K562 (cell line): ENCODE results near the gene CCP110. TPM values are rescaled to one million over a fixed set of nuclear protein-coding genes. Genes with fewer than 3 reads are reported as not detected.

ENCODE experiments used
- ATAC-seq: fragments of 200-7000 bp; cut with Tn5 transposase; 3 replicates; pipeline ENCODE4 v1.9.1; 2020; ENCODE audit warnings: moderate library complexity
- BruUV-seq: library from RNA; stranded (reverse); fragments of 400-500 nt; replicated peaks from 2 replicates; lab custom pipeline; 2021; lab: Mats Ljungman, UMichigan
- CTCF ChIA-PET: fragments of 300-600 bp; formaldehyde crosslinking; extraction: SDS; loops from one replicate; lab custom pipeline; 2021; ENCODE audit warnings: low intra/inter-chr PET ratio; lab: Yijun Ruan, JAX
- POLR2A ChIA-PET: fragments of 300-600, 350-650 bp; sonication (Branson Sonifier 250); formaldehyde crosslinking; extraction: SDS; loops from one replicate; lab custom pipeline; 2021; ENCODE audit warnings: antibody characterized with exemption, inconsistent platforms; lab: Yijun Ruan, JAX
- DNase-seq, 4 experiments: peaks; one replicate each; pipeline versions ENCODE4 v3.0.0 to v3.0.0-alpha.2; 2011 to 2018; ENCODE audit warnings: low spot score in 3 of 4, mixed read lengths in 3 of 4; ENCODE audit errors: extremely low read depth in 1 of 4
- FAIRE-seq: peaks from 2 replicates; lab custom pipeline; 2011; peaks lifted over from hg19 to GRCh38; lab: Jason Lieb, UNC
- H2AFZ ChIP-seq: 2 replicates; pipeline ENCODE4 v1.6.0; 2011; ENCODE audit warnings: low read depth, low read length, control low read depth, inconsistent platforms
- H3K27ac ChIP-seq: fragments of 200-600 bp; 3 replicates; pipeline ENCODE4 v1.8.0; 2011; ENCODE audit warnings: low read depth, mild to moderate bottlenecking, control low read depth, inconsistent platforms, low read length, moderate library complexity, mixed read lengths; ENCODE audit errors: extremely low read depth
- H3K27me3 ChIP-seq, 2 experiments: fragments of 300-600 bp in 1 of 2; 2 replicates in 1 of 2; 3 replicates in 1 of 2; pipeline versions ENCODE4 v1.6.0 to v1.8.0; 2011; ENCODE audit warnings: inconsistent platforms in 2 of 2, low read length in 2 of 2, mild to moderate bottlenecking in 1 of 2, mixed read lengths in 1 of 2, moderate library complexity in 1 of 2; ENCODE audit not compliant: control insufficient read depth in 2 of 2, insufficient read depth in 2 of 2
- H3K36me3 ChIP-seq: fragments of 300-600 bp; 3 replicates; pipeline ENCODE4 v1.8.0; 2011; ENCODE audit warnings: mild to moderate bottlenecking, low read length, inconsistent platforms; ENCODE audit not compliant: control insufficient read depth, insufficient read depth
- H3K4me1 ChIP-seq, 2 experiments: fragments of 200-600 bp in 1 of 2; replicated peaks in 1 of 2; 2 replicates in 1 of 2; 3 replicates in 1 of 2; pipeline versions ENCODE4 v1.5.1 to v1.8.0; 2011; ENCODE audit warnings: inconsistent platforms in 2 of 2, low read length in 2 of 2, mild to moderate bottlenecking in 1 of 2, mixed read lengths in 1 of 2, moderate library complexity in 1 of 2; ENCODE audit not compliant: control insufficient read depth in 2 of 2, insufficient read depth in 2 of 2
- H3K4me2 ChIP-seq: 2 replicates; pipeline ENCODE4 v1.6.1; 2011; ENCODE audit warnings: low read length, control low read depth, inconsistent platforms, mixed read lengths; ENCODE audit not compliant: insufficient read depth
- H3K4me3 ChIP-seq: fragments of 200-600 bp; sonication (generic), shearing (Covaris generic); 2 replicates; pipeline ENCODE4 v1.5.1; 2016; ENCODE audit warnings: control low read depth, inconsistent platforms
- H3K79me2 ChIP-seq: fragments of 200-600 bp; 3 replicates; pipeline ENCODE4 v1.8.0; 2011; ENCODE audit warnings: low read length, inconsistent platforms; ENCODE audit not compliant: control insufficient read depth, insufficient read depth
- H3K9ac ChIP-seq, 2 experiments: 2 replicates each; pipeline versions ENCODE4 v1.6.0 to v1.6.1; 2011; ENCODE audit warnings: low read depth in 2 of 2, low read length in 2 of 2, control low read depth in 1 of 2, inconsistent platforms in 1 of 2, mild to moderate bottlenecking in 1 of 2, mixed read lengths in 1 of 2; ENCODE audit not compliant: insufficient read depth in 1 of 2
- H3K9me1 ChIP-seq: one replicate; pipeline ENCODE4 v1.6.0; 2011; ENCODE audit warnings: inconsistent platforms, mild to moderate bottlenecking, low read length, moderate library complexity; ENCODE audit not compliant: control insufficient read depth, insufficient read depth
- H3K9me3 ChIP-seq: replicated peaks from 2 replicates; pipeline ENCODE4 v1.5.1; 2011; ENCODE audit warnings: low read depth, low read length, inconsistent platforms; ENCODE audit not compliant: control insufficient read depth, insufficient read depth
- H4K20me1 ChIP-seq: replicated peaks from 2 replicates; pipeline ENCODE4 v1.6.1; 2011; ENCODE audit warnings: low read length, inconsistent platforms, mixed read lengths; ENCODE audit not compliant: control insufficient read depth, insufficient read depth
- C11orf30 ChIP-seq: fragments of 450-650 bp; IDR thresholded peaks from 2 replicates; pipeline ENCODE4 v1.6.1; 2016; ENCODE audit warnings: low read depth, mild to moderate bottlenecking
- CREB5 ChIP-seq: fragments of 250-450 bp; sonication (Bioruptor Pico); IDR thresholded peaks from 2 replicates; pipeline ENCODE4 v1.5.0; 2020; ENCODE audit warnings: mild to moderate bottlenecking
- DIDO1 ChIP-seq: fragments of 450-650 bp; IDR thresholded peaks from 2 replicates; pipeline ENCODE4 v1.6.1; 2016; ENCODE audit warnings: low read depth, missing biosample characterization, missing genetic modification characterization
- KDM5B ChIP-seq: fragments of 200-600 bp; sonication (generic); IDR thresholded peaks from 2 replicates; pipeline ENCODE4 v1.6.1; 2012; ENCODE audit warnings: low read depth, mild to moderate bottlenecking, moderate library complexity, low read length, control low read depth, inconsistent platforms; ENCODE audit not compliant: insufficient replicate concordance
- MCM5 ChIP-seq: fragments of 450-650 bp; IDR thresholded peaks from 2 replicates; pipeline ENCODE4 v1.6.1; 2016; ENCODE audit warnings: low read depth
- NONO ChIP-seq, 2 experiments: fragments of 200-400 bp in 1 of 2; fragments of 450-650 bp in 1 of 2; formaldehyde crosslinking in 1 of 2; IDR thresholded peaks; 2 replicates each; pipeline ENCODE4 v1.6.1; 2017; ENCODE audit warnings: low read depth in 2 of 2, mild to moderate bottlenecking in 2 of 2, moderate library complexity in 2 of 2, low read length in 1 of 2
- NR4A1 ChIP-seq, 2 experiments: fragments of 250-450 bp in 1 of 2; fragments of 450-650 bp in 1 of 2; sonication (Bioruptor Pico) in 1 of 2; IDR thresholded peaks; 2 replicates each; pipeline versions ENCODE4 v1.4.0 to v1.6.1; 2016 to 2020; ENCODE audit warnings: mild to moderate bottlenecking in 2 of 2, missing compliant biosample characterization in 1 of 2, missing genetic modification characterization in 1 of 2, moderate library complexity in 1 of 2
- NUFIP1 ChIP-seq: fragments of 450-650 bp; IDR thresholded peaks from 2 replicates; pipeline ENCODE4 v1.6.1; 2018; ENCODE audit not compliant: partially characterized antibody
- RBFOX2 ChIP-seq: fragments of 200-400 bp; formaldehyde crosslinking; IDR thresholded peaks from 2 replicates; pipeline ENCODE4 v1.6.1; 2017; ENCODE audit warnings: low read depth, mild to moderate bottlenecking, low read length, moderate library complexity
- SPI1 ChIP-seq: IDR thresholded peaks from 2 replicates; pipeline ENCODE4 v1.6.1; 2011; ENCODE audit warnings: low read depth, low read length, control low read depth, borderline replicate concordance
- SRF ChIP-seq, 2 experiments: fragments of 250-450, 450-650 bp in 1 of 2; sonication (Bioruptor Pico) in 1 of 2; sonication (generic) in 1 of 2; formaldehyde crosslinking; IDR thresholded peaks; 2 replicates each; pipeline versions ENCODE4 v1.5.0 to v1.5.1; 2020 to 2022; ENCODE audit warnings: mild to moderate bottlenecking in 1 of 2, missing genetic modification reagents in 1 of 2
- SRSF7 ChIP-seq: fragments of 200-400 bp; formaldehyde crosslinking; optimal IDR thresholded peaks from 2 replicates; pipeline ENCODE3; 2017; ENCODE audit warnings: mild to moderate bottlenecking, low read depth, low read length
- STAT6 ChIP-seq: sonication (generic); formaldehyde crosslinking; IDR thresholded peaks from 2 replicates; pipeline ENCODE4 v1.8.1; 2023; ENCODE audit warnings: mild to moderate bottlenecking, missing genetic modification reagents
- TBP ChIP-seq: optimal IDR thresholded peaks from 2 replicates; pipeline ENCODE3; 2011; ENCODE audit warnings: low read depth, low read length, improper control_type of control experiment
- TSC22D4 ChIP-seq: fragments of 450-650 bp; IDR thresholded peaks from 2 replicates; pipeline ENCODE4 v1.6.1; 2016; ENCODE audit warnings: missing genetic modification characterization, missing biosample characterization, control low read depth
- ZNF347 ChIP-seq: fragments of 450-650 bp; formaldehyde crosslinking; IDR thresholded peaks from 2 replicates; pipeline ENCODE4 v1.4.0; 2020; ENCODE audit warnings: low read depth, mild to moderate bottlenecking, moderate library complexity
- WGBS: fragments of 100-300 bp; shearing (Covaris generic); methylation state at CpG from one replicate; pipeline ENCODE4 v1.1.6; 2016; ENCODE audit warnings: low coverage, mixed read lengths; ENCODE audit not compliant: insufficient coverage; ENCODE audit errors: missing lambda C conversion rate; 5-methylcytosine and 5-hydroxymethylcytosine counted together
- in situ Hi-C: fragments of 300-500 bp; cut with MboI; formaldehyde crosslinking; loops from 4 replicates; pipeline ENCODE4 v1.15.0; 2018; ENCODE audit warnings: inconsistent platforms, mixed read lengths
- intact Hi-C: fragments of 100-400 bp; cut with micrococcal nuclease; formaldehyde crosslinking; loops from 2 replicates; pipeline ENCODE4 v1.14.2; 2022
- polyA plus RNA-seq, 8 experiments: library from polyadenylated mRNA; depleted of rRNA in 4 of 8; stranded (reverse) in 5 of 8; unstranded in 3 of 8; fragments of >200 nt; fragmentation: Nextera tagmentation in 2 of 8; fragmentation: Illumina TruSeq in 1 of 8; extraction: Ambion mirVana in 2 of 8; extraction: Trizol in 1 of 8; gene quantifications; 2 replicates each; pipeline versions ENCODE4 v1.2.1 to v1.2.3, GENCODE V29; 2011 to 2014; ENCODE audit warnings: inconsistent platforms in 1 of 8, missing spikeins in 1 of 8
- total RNA-seq, 7 experiments: library from RNA; depleted of rRNA in 6 of 7; stranded (reverse); fragments of >200 nt in 6 of 7; fragmentation: Illumina TruSeq in 2 of 7; extraction: Trizol in 2 of 7; gene quantifications; 2 replicates each; pipeline versions ENCODE4 v1.2.1 to v1.2.3, GENCODE V29; 2011 to 2021; ENCODE audit warnings: low replicate concordance in 1 of 7
- TF ChIP-seq, protein P1 (sequence below): fragments of 450-650 bp; conservative IDR thresholded peaks from 2 replicates; pipeline ENCODE4 v1.6.1; 2016; ENCODE audit warnings: missing genetic modification characterization, low read depth, mild to moderate bottlenecking, missing compliant biosample characterization, moderate library complexity

Gene CCP110
- total and polyA plus RNA-seq, 9 of the 15 experiments (the other 6 are each of a cell fraction or from before 2014, with no cell fraction given) = 3.5 to 16.1 (median 12.1) TPM

- in situ Hi-C loops (loop anchor here (5.0 kb wide), 1 partner anchor 116 kb away; no protein-coding TSS in a partner anchor), intact Hi-C loops (no loop called here)
- ChIA-PET POLR2A (interaction anchor here (0.7 to 1.8 kb wide), 6 partner anchors 8 to 703 kb away, joined by 3 to 6 read pairs (median 4); no protein-coding TSS in a partner anchor), CTCF (interaction anchor here (0.6 to 1.7 kb wide), 3 partner anchors 18 to 114 kb away, joined by 3 to 11 read pairs (median 3); no protein-coding TSS in a partner anchor)
- ATAC-seq (no peak), FAIRE-seq (no peak), DNase-seq (no peak)
- H3K4me2 ChIP-seq = no peak overlapping the region
- no peak overlapping the region for H2AFZ ChIP-seq
- no peak overlapping the region for H3K27ac ChIP-seq
- WGBS = 85% methylated on average over 5 of the region's 5 CpGs
- H3K79me2 ChIP-seq = no peaks in the 10 kb centered on the region
- H3K9me3 ChIP-seq = no peaks in the 10 kb centered on the region
- BruUV-seq = no TSS peak
- H4K20me1 ChIP-seq = no peaks in the 10 kb centered on the region
- H3K9ac ChIP-seq = no peak overlapping the region
- no peaks in the 10 kb centered on the region for H3K27me3 ChIP-seq
- no peak overlapping the region for H3K4me3 ChIP-seq
- peaks cover 4% of the 10 kb centered on the region for H3K9me1 ChIP-seq
- H3K36me3 ChIP-seq = peaks cover 48% of the 10 kb centered on the region
- no peaks in the 10 kb centered on the region for H3K4me1 ChIP-seq
- TF ChIP-seq SPI1 = no peak
- no peak for TF ChIP-seq NR4A1 (CRISPR knock-in tag; IDR thresholded peaks at IDR 0.05)
- no peak for TF ChIP-seq NR4A1 (tag; IDR thresholded peaks at IDR 0.05)
- TF ChIP-seq, protein P1, sequence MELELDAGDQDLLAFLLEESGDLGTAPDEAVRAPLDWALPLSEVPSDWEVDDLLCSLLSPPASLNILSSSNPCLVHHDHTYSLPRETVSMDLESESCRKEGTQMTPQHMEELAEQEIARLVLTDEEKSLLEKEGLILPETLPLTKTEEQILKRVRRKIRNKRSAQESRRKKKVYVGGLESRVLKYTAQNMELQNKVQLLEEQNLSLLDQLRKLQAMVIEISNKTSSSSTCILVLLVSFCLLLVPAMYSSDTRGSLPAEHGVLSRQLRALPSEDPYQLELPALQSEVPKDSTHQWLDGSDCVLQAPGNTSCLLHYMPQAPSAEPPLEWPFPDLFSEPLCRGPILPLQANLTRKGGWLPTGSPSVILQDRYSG (tag) = no peak
- TF ChIP-seq TBP = no peak
- no peak for TF ChIP-seq TSC22D4 (tag)
- TF ChIP-seq C11orf30 = no peak
- TF ChIP-seq NUFIP1 = no peak
- TF ChIP-seq CREB5 (CRISPR knock-in tag) = no peak
- TF ChIP-seq SRSF7 = no peak
- TF ChIP-seq MCM5 = no peak
- TF ChIP-seq NONO (IDR thresholded peaks at IDR 0.05; ENCODE audit: low read depth in 2 of 2, low read length in 1 of 2) = no peak
- TF ChIP-seq STAT6 (CRISPR knock-in tag) = no peak
- TF ChIP-seq DIDO1 = no peak
- no peak for TF ChIP-seq KDM5B
- no peak for TF ChIP-seq SRF (CRISPR knock-in tag; IDR thresholded peaks at IDR 0.05)
- no peak for TF ChIP-seq RBFOX2
- no peak for TF ChIP-seq ZNF347 (CRISPR knock-in tag)
Observed at GRCh38 chr16:19503461-19504075, 20.2 kb upstream of the CCP110 start.
